Stimulated activated CD8-positive, alpha-beta memory T cell treated with anti-CD3 and anti-CD28 coated beads, Interleukin-12 subunit alpha, Interleukin-12 subunit beta, amount 100 ng/mL, for 24 hours (primary cell): ENCODE measurements around the gene LTBP1.

Source experiments
- DNase-seq: peaks from one replicate; pipeline ENCODE4 v3.0.0-alpha.2; 2020; ENCODE audit errors: extremely low read depth

LTBP1 gene

DNA sequence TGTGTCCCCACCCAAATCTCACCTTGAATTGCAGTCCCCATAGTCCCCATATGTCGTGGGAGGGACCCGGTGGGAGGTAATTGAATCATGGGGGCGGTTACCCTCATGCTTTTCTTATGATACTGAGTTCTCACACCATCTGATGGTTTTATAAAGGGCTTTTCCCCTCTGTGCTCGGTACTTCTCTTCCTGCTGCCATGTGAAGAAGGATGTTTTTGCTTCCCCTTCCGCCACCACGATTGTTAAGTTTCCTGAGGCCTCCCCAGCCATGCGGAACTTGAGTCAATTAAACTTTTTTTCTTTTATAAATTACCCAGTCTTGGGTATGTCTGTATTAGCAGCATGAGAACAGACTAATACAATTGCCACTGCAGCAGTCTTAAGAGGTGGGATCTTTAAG is 134.9 kb downstream of the LTBP1 start:
- no peak for DNase-seq

GRCh38 chr2:33083699-33084387 is 137.1 kb downstream of the LTBP1 start:
- DNase-seq: no peak

DNA sequence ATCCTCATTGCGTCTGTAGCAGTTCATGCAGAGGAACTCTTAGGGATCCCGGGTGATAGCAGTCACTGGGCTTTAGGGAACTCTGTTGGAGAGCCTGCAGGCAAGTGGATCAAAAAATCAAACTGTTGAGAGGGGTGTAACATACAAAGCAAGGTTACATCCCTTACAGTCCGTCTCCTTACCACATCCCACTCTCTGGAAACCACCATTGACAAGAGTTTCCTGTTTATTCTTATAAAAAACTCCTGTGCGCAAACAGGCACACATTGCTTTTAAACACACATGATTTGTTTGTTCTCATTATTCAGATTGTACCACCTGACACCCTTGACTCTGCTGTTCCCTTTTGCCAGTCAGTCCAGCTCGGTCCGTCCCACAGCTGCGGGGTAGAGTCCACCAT is 137.7 kb downstream of the LTBP1 start:
- no peak for DNase-seq

DNA sequence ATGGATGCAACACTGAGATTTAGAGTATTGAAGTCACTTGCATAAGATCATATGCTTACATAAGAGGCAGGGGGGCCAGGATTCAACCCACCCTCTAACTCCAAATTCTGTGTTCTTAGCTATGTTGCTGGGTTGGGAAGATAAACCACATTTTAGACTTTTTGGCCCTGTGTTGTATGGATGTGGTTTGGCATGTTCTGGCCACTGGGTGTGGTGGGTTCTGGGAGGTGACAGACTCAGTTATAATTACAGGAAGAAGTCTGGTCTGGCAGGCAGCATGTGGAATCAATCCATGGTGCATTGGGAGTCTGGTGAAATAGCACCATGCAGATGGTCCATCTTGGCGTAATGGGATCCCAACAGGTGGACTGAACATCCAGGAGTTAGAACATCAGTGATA is 138.9 kb downstream of the LTBP1 start:
- DNase-seq: no peak

- no peak for DNase-seq
These were observed 139.8 kb downstream of the LTBP1 start for GRCh38 chr2:33086400-33087015.

DNA sequence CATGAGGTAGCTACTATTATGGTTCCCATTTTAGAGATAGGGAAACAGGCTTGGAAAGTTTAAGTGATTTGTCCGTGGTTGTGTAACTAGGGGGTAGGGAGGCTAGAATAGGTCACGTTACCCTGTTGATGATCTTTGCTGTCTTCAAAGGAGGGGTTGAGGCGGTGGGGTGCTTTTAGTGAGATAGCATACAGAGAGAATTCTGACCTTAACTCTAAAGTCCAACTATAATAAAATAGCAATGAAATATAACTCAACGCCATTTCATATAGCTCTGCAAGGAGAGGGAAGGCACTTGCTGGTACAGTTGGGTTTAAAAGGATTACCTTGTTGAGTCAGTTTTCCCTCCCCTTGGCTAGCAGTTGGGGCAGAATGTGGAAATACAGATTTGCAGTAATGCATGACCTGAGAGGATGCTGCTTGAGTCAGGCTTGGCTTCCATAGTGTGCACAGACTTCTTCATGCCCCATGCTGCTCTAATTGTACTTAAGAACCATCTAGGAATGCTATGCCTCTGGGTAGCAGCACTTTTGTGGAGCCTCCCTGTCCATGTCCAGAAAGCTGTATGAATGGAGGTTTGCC is 143.9 kb downstream of the LTBP1 start:
- DNase-seq: no peak

- no peak for DNase-seq
These were observed 144.9 kb downstream of the LTBP1 start for GRCh38 chr2:33091541-33092123.

DNA sequence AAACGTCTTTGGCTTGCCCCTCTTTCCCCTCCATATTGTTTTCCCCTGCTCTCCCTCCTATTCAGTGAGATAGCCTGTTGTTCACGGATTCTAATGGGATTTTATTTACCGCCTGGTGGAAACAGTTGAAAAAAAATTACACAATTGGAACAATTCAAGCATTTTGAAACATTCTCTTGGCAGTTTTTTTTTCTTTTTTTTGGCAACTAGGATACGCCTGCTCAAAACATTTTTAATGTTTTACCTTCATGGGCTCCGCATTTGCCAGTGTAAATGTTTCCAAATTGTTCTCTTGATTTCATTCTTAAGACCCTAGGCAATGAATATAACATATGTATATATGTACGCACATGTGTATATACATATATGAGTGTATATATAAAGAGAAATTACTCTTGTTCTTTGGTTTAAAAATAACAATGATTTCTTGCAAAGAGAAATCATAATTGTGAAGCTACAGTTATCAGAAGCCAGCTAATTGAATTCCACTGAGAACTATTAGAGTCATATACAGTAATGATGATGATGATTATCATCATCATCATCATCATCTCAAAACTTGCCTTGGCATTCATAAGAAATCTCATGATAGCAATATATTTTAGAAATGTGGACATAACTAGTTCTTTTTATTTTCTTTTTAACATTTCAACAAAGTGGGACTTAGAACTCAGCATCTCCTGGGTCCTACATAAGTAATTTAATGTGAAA is 146.7 kb downstream of the LTBP1 start:
- no peak for DNase-seq

GRCh38 chr2:33094303-33094702 is 147.6 kb downstream of the LTBP1 start:
- no peak for DNase-seq

DNA sequence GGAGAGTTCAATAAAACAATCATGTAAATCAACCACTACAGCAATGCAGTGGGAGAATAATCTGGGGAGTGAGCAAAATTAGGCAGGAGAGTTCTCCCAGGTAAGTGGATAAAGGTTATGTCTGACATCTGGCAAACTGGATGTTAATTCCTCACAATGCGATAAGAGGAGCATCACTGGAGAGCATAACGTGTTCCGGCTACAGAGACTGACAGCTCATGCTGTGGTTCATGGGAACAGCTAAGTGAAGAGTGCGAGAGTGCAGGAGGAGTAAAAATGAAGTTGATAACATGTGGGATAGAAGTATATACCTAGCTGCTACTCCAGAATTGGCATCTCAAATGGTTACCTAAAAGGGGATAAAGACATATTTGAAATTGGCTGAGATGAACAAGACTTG is 153.2 kb downstream of the LTBP1 start:
- DNase-seq: no peak

GRCh38 chr2:33100921-33101320 is 154.2 kb downstream of the LTBP1 start:
- no peak for DNase-seq

- DNase-seq: no peak
These were observed 157.4 kb downstream of the LTBP1 start for GRCh38 chr2:33104052-33104623.

DNA sequence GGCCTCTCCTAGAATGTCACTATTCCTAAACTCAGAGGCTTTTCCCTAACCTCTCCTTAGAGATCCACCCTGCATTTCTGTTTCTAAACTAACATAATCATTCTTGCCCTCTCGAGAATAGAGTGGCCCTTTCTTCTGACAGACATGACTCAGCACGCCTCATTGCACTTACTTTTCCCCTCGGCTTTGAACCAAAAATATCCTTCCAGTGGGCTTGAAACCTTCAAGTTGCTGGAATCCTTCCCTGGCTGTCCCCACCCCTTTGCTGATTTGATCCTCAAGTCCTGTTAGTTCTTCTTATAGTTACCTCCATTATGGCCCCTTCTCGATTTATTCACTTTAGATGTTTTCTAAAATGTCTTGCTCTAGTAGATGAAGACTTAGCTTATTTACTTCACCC is 158.0 kb downstream of the LTBP1 start:
- DNase-seq: no peak

- DNase-seq: no peak
These were observed 159.4 kb downstream of the LTBP1 start for GRCh38 chr2:33106115-33106514.

DNA sequence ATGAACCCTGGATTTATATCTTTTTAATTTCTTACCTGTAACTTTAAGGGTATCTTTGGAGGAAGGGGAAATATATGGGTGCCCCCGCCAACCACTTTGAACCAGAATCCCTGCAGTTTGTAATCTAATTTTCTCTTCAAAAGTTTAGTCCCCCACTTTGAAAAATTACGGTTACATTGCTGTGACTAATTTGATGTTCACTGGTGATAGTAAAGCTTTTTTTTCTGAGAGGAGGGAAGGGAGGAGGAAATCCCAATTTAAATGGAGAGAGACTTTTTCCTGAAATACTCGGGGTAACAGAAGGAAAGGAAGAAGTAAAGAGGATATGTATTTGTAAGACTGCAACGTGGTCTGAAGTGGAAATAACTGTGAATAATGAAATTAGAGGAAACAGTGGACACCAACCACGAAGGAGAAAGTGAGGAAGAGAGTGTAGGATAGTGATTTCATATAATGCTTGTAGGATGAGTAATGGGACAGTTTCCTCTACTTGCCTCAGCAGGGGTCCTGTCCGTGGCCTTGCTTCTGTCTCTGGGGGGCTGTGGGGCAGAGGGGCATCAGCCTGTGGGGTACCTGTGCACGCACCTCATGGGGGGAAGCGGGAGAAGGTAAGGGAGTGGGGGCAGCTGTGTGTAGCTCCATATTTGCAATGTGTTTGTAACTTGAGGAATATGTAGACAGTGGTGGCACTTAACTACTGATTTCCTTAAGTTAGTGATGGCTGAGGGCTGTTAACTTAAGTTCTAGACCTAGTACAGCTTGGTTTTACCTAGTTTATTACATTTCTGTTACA is 161.1 kb downstream of the LTBP1 start:
- DNase-seq: no peak

GRCh38 chr2:33108483-33109443 is 162.0 kb downstream of the LTBP1 start:
- DNase-seq: no peak

DNA sequence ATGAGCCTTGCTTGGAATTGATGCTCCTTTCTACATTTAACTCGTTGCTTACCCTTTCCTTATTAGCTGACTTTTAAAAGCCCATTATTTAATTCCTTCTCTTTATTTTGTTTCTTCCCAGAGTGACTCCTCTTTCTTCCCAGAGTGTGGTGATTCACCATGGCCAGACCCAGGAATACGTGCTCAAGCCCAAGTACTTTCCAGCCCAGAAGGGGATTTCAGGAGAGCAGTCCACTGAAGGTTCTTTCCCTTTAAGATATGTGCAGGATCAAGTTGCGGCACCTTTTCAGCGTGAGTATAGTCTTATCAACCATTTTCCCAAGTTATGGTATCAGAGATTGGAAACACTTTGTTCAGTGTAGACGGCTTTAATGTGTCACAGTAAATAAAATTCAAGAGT is 163.7 kb downstream of the LTBP1 start:
- no peak for DNase-seq

DNA sequence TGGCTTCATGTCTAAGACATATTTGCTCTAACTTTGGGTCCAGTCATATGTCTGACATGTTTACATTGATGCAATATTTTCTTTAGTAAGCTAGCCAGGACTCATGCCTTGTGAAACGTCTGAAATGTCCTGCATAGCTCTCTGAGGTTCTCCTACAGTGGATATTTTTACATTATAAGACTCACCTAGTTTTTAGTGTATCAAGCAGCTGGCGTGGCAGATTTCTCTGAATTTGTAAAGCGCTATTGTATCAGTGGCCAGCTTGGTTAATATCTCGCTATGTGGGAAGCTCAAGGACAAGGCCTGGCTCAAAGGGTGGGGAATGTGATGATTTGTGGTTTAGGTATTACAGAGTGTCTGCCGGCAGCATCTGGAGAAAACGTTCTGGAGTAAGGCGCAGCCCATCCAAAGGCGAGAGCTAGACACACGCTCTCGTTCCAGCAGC is 164.3 kb downstream of the LTBP1 start:
- DNase-seq: no peak

- DNase-seq: no peak
These were observed 168.4 kb downstream of the LTBP1 start for GRCh38 chr2:33115196-33115595.

- no peak for DNase-seq
These were observed 169.0 kb downstream of the LTBP1 start for GRCh38 chr2:33115728-33116127.
